OCI-LY1 (cell line): ENCODE results near the gene MYEF2.

ENCODE experiments used
- H2AFZ ChIP-seq: fragments of 200-600 bp; sonication (generic), shearing (Covaris generic); 2 replicates; pipeline ENCODE4 v1.6.0; 2014; ENCODE audit warnings: antibody characterized with exemption, mild to moderate bottlenecking, low read length
- H3F3A ChIP-seq: fragments of 200-600 bp; sonication (generic), shearing (Covaris generic); 2 replicates; pipeline ENCODE4 v1.6.0; 2014; ENCODE audit warnings: mild to moderate bottlenecking, antibody characterized with exemption, low read length, moderate library complexity; ENCODE audit not compliant: insufficient read depth
- H3K27ac ChIP-seq: fragments of 200-600 bp; sonication (generic); 2 replicates; pipeline ENCODE4 v1.5.1; 2014; ENCODE audit warnings: low read length, mixed run types, mild to moderate bottlenecking, low read depth; ENCODE audit not compliant: poor library complexity, severe bottlenecking
- H3K27me3 ChIP-seq: fragments of 200-600 bp; sonication (generic); 2 replicates; pipeline ENCODE4 v1.6.0; 2014; ENCODE audit warnings: antibody characterized with exemption, mild to moderate bottlenecking, low read length, moderate library complexity; ENCODE audit not compliant: insufficient read depth
- H3K36me3 ChIP-seq: fragments of 200-600 bp; sonication (generic); 2 replicates; pipeline ENCODE4 v1.6.1; 2014; ENCODE audit warnings: mild to moderate bottlenecking, antibody characterized with exemption, low read length, moderate library complexity, mixed read lengths; ENCODE audit not compliant: insufficient read depth
- H3K4me1 ChIP-seq: fragments of 200-600 bp; sonication (generic); 2 replicates; pipeline ENCODE4 v1.5.1; 2014; ENCODE audit warnings: mild to moderate bottlenecking, low read length, moderate library complexity; ENCODE audit not compliant: insufficient read depth, severe bottlenecking
- H3K4me2 ChIP-seq: fragments of 200-600 bp; sonication (generic), shearing (Covaris generic); 2 replicates; pipeline ENCODE4 v1.6.1; 2014; ENCODE audit warnings: low read length
- H3K4me3 ChIP-seq: fragments of 200-600 bp; sonication (generic); 2 replicates; pipeline ENCODE4 v1.5.1; 2014; ENCODE audit warnings: low read length, low read depth, mild to moderate bottlenecking, mixed read lengths; ENCODE audit not compliant: poor library complexity, severe bottlenecking
- H3K79me2 ChIP-seq: fragments of 200-600 bp; shearing (Covaris generic); 2 replicates; pipeline ENCODE4 v1.6.1; 2016; ENCODE audit warnings: mixed run types, low read length, mixed read lengths; ENCODE audit not compliant: insufficient read depth
- H3K9ac ChIP-seq: fragments of 200-600 bp; sonication (generic), shearing (Covaris generic); 2 replicates; pipeline ENCODE4 v1.6.1; 2014; ENCODE audit warnings: mild to moderate bottlenecking, low read length, mixed read lengths
- H3K9me2 ChIP-seq: fragments of 200-600 bp; sonication (generic), shearing (Covaris generic); 2 replicates; pipeline ENCODE4 v1.6.1; 2014; ENCODE audit warnings: low read depth, mild to moderate bottlenecking, low read length, mixed read lengths
- H3K9me3 ChIP-seq: fragments of 200-600 bp; shearing (Covaris generic); 2 replicates; pipeline ENCODE4 v1.6.1; 2014; ENCODE audit warnings: low read length, mixed read lengths
- H4K20me1 ChIP-seq: fragments of 200-600 bp; sonication (generic), shearing (Covaris generic); 2 replicates; pipeline ENCODE4 v1.6.0; 2016; ENCODE audit warnings: mild to moderate bottlenecking, low read length; ENCODE audit not compliant: insufficient read depth
- CTCF ChIP-seq: fragments of 200-600 bp; sonication (generic), shearing (Covaris generic); IDR thresholded peaks from 2 replicates; pipeline ENCODE4 v1.5.1; 2017; ENCODE audit warnings: mild to moderate bottlenecking, antibody characterized with exemption, low read length, moderate library complexity, mixed read lengths
- EZH2 ChIP-seq: fragments of 200-600 bp; sonication (generic), shearing (Covaris generic); IDR thresholded peaks from 2 replicates; pipeline ENCODE4 v1.8.0; 2017; ENCODE audit warnings: borderline replicate concordance, mixed run types, mild to moderate bottlenecking, antibody characterized with exemption, low read length, moderate library complexity, mixed read lengths

MYEF2 gene

GRCh38 chr15:48143856-48144255, 34.2 kb downstream of the MYEF2 start:
- H3K36me3 ChIP-seq, result peaks cover 11% of the 10 kb centered on the region; the same call in 1 of the 2 replicates
- H3K4me1 ChIP-seq, result no peaks in the 10 kb centered on the region
- no peak overlapping the region for H3K4me2 ChIP-seq
- no peak overlapping the region for H3K27ac ChIP-seq
- no peaks in the 10 kb centered on the region for H4K20me1 ChIP-seq
- no peak overlapping the region for H3K9ac ChIP-seq
- H3K9me3 ChIP-seq, result no peaks in the 10 kb centered on the region
- no peak for TF ChIP-seq CTCF
- no peak for TF ChIP-seq EZH2
- no peak overlapping the region for H2AFZ ChIP-seq
- no peak overlapping the region for H3K4me3 ChIP-seq
- no peaks in the 10 kb centered on the region for H3K27me3 ChIP-seq
- no peaks in the 10 kb centered on the region for H3F3A ChIP-seq
- H3K9me2 ChIP-seq, result no peaks in the 10 kb centered on the region
- no peaks in the 10 kb centered on the region for H3K79me2 ChIP-seq

GRCh38 chr15:48132874-48133273, 45.2 kb downstream of the MYEF2 start:
- Histone ChIP-seq H3K4me1 (no peaks in the 10 kb centered on the region), H3K4me3 (no peak overlapping the region), H3F3A (no peaks in the 10 kb centered on the region), H2AFZ (no peak overlapping the region), H3K27me3 (no peaks in the 10 kb centered on the region), H3K9ac (no peak overlapping the region), H3K9me2 (no peaks in the 10 kb centered on the region), H3K27ac (no peak overlapping the region), H3K9me3 (no peaks in the 10 kb centered on the region), H4K20me1 (no peaks in the 10 kb centered on the region), H3K4me2 (no peak overlapping the region), H3K36me3 (no peaks in the 10 kb centered on the region), H3K79me2 (no peaks in the 10 kb centered on the region)
- no peak for TF ChIP-seq EZH2
- no peak for TF ChIP-seq CTCF

GRCh38 chr15:48131324-48131723, 46.8 kb downstream of the MYEF2 start:
- Histone ChIP-seq H3K36me3 (no peaks in the 10 kb centered on the region), H3K27ac (no peak overlapping the region), H3F3A (no peaks in the 10 kb centered on the region), H3K4me2 (no peak overlapping the region), H3K79me2 (no peaks in the 10 kb centered on the region), H3K9me3 (no peaks in the 10 kb centered on the region), H3K27me3 (no peaks in the 10 kb centered on the region), H3K9me2 (no peaks in the 10 kb centered on the region), H2AFZ (no peak overlapping the region), H3K4me3 (no peak overlapping the region), H3K4me1 (no peaks in the 10 kb centered on the region), H4K20me1 (no peaks in the 10 kb centered on the region), H3K9ac (no peak overlapping the region)
- TF ChIP-seq EZH2, result no peak
- TF ChIP-seq CTCF, result no peak
